Measurements from ENCODE around the gene MRPL23.
"Not testable (repeated sequence)": the region's sequence is repeated elsewhere in the genome, so short reads cannot be mapped to it uniquely, and the experiment has no call there.

The MRPL23 gene

DNA sequence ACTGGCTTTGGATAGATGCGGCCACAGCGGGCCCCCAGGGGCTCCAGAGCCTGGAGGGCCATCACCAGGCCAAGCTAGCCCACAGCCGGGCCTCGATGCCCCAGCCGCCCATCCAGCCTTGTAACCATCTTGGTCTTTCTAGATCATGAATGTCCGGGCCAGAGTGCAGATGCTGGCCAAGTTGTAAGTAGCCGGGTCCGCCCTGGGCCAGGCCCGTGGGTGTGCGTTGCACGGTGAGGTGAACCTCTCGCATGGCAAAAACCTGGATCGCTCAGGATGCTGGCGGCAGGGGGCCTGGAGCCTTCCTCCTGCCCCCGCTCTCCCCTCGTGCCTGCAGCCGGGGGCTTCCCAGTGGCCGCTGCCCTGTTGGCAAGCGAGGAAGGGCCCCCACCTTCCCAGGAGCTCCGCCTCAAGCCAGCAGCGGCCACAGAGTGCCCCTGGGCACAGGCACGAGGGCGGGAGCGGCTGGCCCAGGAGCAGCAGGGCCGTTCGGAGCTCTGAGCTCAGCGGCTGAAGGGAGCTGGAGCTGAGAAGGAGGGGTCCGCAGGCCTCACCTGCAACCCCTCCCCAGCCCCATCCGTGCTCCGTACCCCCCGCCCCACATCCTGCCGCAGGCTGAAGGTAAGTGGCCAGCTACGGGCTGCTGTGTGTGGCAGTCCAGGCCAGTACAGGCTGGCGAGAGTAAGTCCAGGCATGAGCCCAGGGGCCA is 10.9 kb upstream of the MRPL23 start:
- ATAC-seq (no peak), DNase-seq (no peak)
- Mint-ChIP-seq H3K4me3 (no peak overlapping the region), H3K27ac (no peak overlapping the region), H3K27me3 (peaks cover 4% of the 10 kb centered on the region), H3K9me3 (no peaks in the 10 kb centered on the region), H3K4me1 (peaks cover 3% of the 10 kb centered on the region), H3K36me3 (ENCODE audit: low read depth) (no peaks in the 10 kb centered on the region)

DNA sequence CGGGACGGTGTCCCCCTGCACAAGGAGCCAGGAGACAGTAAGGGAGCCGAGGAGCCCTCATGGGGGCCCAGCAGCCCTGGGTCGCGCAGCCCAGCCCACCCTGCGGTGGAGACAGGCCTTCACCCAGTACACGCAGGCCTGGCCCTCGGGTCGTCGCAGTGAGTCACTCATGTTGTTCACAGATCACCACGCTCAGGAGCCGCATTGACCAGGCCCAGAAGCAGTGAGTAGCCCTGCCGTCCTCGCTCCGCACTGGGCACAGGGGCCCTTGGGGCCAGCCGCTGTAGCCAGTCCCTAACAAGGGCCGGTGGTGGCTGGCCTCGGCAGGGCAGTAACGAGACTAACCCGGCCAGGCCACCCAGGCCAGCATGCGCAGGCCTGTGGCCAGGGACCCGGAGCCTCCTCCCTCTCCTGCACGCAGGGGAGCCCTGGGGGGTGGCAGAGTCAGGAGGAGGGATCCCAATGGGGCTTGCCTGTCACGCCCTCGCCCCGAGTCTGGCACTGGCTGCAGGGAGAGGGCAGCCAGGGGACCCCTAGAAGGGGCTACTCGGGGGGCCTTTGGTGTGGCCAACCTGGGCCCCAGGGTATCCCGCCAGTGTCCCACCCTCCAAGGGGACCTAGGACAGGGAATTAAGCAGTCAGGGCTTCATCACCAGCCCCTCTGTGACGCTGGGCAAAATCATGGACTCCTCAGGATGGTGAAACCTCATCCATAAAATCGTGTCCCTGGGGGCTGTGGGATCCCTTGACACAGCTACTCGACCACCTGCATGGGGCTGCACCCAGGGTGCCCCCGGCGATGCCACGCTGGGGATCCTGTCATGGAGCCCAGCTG is 10.1 kb upstream of the MRPL23 start:
- peaks cover 3% of the 10 kb centered on the region for H3K4me1 Mint-ChIP-seq
- no peak overlapping the region for H3K27ac Mint-ChIP-seq
- no peak overlapping the region for H3K4me3 Mint-ChIP-seq
- no peaks in the 10 kb centered on the region for H3K9me3 Mint-ChIP-seq
- ATAC-seq (no peak), DNase-seq (no peak)
- H3K27me3 Mint-ChIP-seq: peaks cover 2% of the 10 kb centered on the region
- no peaks in the 10 kb centered on the region for H3K36me3 Mint-ChIP-seq (ENCODE audit: low read depth)

DNA sequence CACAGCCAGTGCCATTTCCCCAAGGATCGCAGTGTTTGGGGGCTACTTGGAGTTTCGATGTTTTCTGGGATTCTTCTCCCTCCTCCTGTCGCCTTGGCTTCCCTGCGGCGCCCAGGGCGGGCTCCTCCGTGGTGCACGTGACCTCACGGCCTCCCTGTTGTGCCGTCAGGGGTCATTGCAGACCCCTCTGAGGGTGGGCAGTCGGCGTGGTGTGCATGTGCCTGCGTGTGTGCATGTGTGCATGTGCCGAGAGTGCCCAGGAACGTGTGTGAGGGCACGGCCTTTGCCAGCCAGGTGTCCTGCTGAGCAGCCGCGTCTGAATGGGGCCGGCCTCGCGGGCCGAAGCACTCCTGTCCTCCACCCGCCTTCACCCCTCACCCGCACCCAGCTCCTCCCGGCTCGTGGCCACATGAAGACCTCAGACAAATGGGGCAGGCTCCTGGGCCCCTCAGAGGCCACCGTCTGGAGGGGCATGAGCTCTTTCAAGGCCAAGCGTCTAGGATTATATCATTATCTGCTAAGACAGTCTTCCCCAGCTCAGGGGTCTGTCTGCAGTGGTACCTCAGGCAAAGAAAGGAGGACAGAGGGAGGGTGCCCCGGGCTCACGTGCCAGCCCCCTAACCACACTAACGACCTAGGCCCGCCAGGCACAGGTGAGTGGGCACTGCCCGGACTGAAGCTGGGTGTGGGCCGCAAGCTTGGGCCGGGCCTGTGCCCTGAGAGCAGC is 9.4 kb upstream of the MRPL23 start:
- DNase-seq (no peak), ATAC-seq (no peak)
- H3K27me3 Mint-ChIP-seq: peaks cover 2% of the 10 kb centered on the region

DNA sequence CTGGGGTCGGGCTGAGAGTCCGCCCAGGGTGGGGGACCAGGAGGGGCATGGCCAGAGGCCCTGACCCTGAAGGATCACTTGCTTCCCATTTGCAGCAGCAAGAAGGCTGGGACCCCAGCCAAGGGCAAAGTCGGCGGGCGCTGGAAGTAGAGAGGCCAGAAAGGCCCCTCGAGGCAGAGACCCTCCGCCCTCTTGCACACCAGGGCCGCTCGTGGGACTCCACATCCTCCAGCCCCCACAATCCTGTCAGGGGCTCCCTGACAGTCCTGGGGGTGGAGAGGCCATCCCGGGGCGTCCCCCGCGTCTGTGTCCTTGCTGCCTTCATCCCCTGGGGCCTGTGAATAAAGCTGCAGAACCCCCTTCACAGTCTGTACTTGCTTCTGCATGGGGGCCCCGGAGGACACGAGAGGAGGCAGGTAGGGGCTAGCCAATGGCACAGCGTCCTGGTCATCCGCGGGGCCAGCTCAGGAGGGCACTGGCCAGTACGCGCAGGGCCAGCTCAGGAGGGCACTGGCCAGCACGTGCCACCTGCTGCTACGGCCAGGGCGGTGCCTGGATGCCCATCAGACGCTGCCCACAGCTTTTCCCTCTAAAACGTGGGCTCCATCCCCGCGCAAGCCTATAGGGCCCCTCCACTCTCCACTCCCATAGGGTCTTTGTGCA is 8.7 kb upstream of the MRPL23 start:
- Mint-ChIP-seq H3K27me3 (no peaks in the 10 kb centered on the region), H3K4me3 (no peak overlapping the region), H3K9me3 (no peaks in the 10 kb centered on the region), H3K36me3 (ENCODE audit: low read depth) (no peaks in the 10 kb centered on the region), H3K4me1 (peaks cover 3% of the 10 kb centered on the region), H3K27ac (no peak overlapping the region)
- no peak for ATAC-seq
- DNase-seq: no peak

More for the DNA sequence above, 9.4 kb upstream of the MRPL23 start:
- H3K27ac Mint-ChIP-seq: no peak overlapping the region
- no peak overlapping the region for H3K4me3 Mint-ChIP-seq
- H3K9me3 Mint-ChIP-seq: no peaks in the 10 kb centered on the region
- peaks cover 3% of the 10 kb centered on the region for H3K4me1 Mint-ChIP-seq
- H3K36me3 Mint-ChIP-seq (ENCODE audit: low read depth): no peaks in the 10 kb centered on the region

DNA sequence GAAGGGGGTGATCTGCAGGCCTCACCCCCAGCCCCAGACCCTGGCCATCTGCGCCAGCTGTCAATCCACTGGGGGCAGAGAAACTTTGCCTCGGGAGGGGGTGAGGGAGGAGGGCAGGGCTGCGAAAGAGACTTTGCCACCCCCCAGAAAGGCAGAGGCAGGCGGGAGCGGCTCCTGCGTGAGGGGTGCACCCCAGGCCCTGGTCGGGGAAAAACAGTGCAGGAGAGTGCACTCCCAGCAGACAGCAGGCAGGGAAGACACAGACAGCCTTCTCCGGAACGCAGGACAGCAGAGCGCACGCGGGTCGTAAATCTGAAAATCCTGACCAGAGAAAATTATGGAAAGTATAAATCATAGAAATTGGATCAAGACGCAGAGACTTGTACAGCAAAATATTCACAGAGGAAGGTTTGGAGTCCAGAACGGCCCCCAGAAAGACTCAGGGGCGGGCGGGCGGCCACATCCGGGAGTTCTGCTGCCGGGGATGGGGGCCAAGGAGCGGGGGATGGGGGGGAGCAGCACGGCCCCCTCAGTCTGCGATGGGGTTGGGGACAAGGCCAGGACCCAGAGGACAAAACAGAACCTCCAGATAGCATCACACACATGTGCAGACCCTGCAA is 8.0 kb upstream of the MRPL23 start:
- ATAC-seq (no peak), DNase-seq (no peak)
- Mint-ChIP-seq H3K27ac (no peak overlapping the region), H3K9me3 (no peaks in the 10 kb centered on the region), H3K4me1 (peaks cover 3% of the 10 kb centered on the region), H3K36me3 (ENCODE audit: low read depth) (no peaks in the 10 kb centered on the region), H3K4me3 (peak overlapping the region; percentile 17), H3K27me3 (no peaks in the 10 kb centered on the region)

DNA sequence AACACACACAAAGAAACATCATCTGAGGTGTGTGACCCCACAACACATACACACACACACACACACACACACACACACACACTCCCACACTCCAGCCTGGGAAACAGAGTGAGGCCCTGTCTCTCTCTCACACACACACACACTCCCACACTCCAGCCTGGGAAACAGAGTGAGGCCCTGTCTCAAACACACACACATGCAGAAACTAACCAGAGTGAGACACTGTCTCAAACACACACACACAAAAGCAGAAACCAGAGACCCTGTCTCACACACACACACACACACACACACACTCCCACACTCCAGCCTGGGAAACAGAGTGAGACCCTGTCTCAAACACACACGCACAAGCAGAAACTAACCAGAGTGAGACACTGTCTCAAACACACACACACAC is 7.3 kb upstream of the MRPL23 start:
- not testable (repeated sequence) for H3K27me3 Mint-ChIP-seq; H3K9me3 Mint-ChIP-seq; H3K36me3 Mint-ChIP-seq (ENCODE audit: low read depth); ATAC-seq; H3K4me3 Mint-ChIP-seq; H3K4me1 Mint-ChIP-seq; DNase-seq
- peak overlapping the region; percentile 13 for H3K27ac Mint-ChIP-seq

DNA sequence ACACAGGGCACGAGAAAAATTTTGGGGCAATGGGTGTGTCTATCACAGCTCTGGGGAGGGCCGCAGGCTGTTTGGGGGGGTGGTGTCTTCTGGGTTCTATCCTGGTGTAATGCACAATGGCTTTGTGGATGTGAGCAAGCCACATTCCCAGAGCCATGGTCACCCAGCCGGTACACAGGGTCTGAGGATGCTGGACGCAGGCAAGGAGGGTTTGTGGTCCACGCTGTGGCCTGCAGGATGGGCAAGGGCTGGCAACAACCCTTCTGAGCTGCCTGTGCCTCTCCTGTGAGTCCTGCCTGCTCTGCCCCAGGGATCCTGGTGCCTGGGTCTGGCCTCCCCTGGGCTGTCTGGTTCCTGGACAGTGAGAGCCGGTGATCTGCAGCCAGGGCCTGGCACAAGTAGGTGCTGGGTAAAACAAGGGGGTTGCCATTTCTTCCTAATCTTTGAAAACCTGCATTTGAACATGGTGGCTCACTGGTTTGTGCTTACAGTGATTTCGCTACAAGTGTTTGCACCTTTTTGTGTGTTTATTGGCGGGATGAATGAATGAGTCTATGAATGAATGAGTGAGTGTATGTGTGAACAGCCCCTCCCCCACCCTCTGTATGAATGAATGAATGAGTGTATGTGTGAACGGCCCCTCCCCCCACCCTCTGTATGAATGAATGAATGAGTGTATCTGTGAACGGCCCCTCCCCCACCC is 4.4 kb upstream of the MRPL23 start:
- Mint-ChIP-seq H3K27ac (no peak overlapping the region), H3K9me3 (no peaks in the 10 kb centered on the region), H3K27me3 (no peaks in the 10 kb centered on the region), H3K4me1 (peaks cover 3% of the 10 kb centered on the region), H3K36me3 (ENCODE audit: low read depth) (no peaks in the 10 kb centered on the region), H3K4me3 (no peak overlapping the region)
- ATAC-seq (no peak), DNase-seq (no peak)

DNA sequence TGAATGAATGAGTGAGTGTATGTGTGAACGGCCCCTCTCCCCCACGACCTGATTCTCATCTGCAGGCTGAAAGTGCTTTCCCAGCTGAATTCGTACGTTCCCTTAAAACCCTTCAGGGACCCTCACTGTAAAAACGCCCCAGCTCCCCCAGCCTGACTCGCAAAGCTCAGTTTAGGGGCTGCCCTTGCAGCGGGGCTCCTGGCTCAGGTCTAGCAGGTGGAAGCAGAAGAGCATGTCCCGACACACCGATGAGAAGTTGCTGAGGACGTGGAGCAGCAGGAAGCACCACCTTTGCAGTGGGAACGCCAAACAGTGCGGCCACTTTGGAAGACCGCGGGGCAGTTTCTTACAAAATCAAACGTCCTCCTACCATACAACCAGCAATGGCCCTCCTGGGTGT is 3.6 kb upstream of the MRPL23 start:
- DNase-seq (no peak), ATAC-seq (no peak)
- no peak overlapping the region for H3K4me3 Mint-ChIP-seq
- H3K36me3 Mint-ChIP-seq (ENCODE audit: low read depth): no peaks in the 10 kb centered on the region
- H3K4me1 Mint-ChIP-seq: peaks cover 3% of the 10 kb centered on the region
- no peaks in the 10 kb centered on the region for H3K27me3 Mint-ChIP-seq
- no peaks in the 10 kb centered on the region for H3K9me3 Mint-ChIP-seq
- no peak overlapping the region for H3K27ac Mint-ChIP-seq

DNA sequence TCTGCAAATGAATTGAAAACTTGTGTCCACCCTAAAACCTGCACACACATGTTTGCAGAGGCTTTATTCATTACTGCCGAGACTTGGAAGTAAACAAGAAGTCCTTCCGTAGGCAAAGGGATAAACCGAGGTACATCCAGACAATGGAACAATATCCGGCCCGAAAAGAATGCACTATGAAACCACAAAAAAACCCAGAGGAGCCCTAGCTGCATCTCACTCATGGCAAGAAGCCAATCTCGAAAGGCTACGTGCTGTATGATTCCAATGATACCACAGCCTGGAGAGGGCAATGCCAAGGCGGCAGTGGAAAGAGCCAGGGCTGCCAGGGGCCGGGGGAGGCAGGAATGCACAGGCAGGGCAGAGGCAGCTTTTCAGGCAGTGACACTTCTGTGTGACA is 3.2 kb upstream of the MRPL23 start:
- peaks cover 3% of the 10 kb centered on the region for H3K4me1 Mint-ChIP-seq
- no peak overlapping the region for H3K27ac Mint-ChIP-seq
- no peak overlapping the region for H3K4me3 Mint-ChIP-seq
- H3K36me3 Mint-ChIP-seq (ENCODE audit: low read depth): no peaks in the 10 kb centered on the region
- ATAC-seq (no peak), DNase-seq (no peak)
- no peaks in the 10 kb centered on the region for H3K27me3 Mint-ChIP-seq
- H3K9me3 Mint-ChIP-seq: no peaks in the 10 kb centered on the region

DNA sequence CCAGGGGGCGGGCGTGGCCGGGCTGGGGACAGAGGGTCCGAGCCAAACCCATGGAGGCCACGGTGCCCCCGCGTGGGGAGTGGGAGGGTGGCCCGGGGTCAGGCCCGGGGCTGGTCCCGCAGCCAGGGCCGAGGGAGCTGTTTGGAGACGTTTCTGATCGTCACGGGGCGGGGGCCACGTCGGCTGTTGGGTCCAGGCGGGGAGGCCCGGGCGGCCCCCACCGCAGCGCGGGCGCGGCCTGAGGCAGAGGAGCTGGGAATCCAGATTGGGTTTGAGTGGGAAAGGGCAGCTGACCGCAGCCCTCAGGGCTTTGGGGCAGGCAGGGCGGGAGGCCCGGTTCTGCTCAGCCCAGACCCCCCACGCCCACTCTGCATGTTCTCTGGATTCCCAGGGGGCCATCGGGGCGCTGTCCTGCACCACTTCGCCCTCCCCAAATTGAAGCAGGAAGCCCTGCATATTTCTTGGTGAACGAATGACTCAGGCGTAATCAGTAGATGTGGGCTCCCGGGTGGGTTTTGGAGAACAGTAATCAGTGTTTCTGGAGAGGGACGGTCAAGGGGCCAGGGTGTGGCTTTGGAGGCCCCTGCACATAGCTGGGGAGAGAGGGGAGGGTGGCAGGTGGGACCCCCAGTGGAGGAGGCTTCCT is 583 bp downstream of the MRPL23 start:
- H3K36me3 Mint-ChIP-seq (ENCODE audit: low read depth): no peaks in the 10 kb centered on the region
- no peak overlapping the region for H3K27ac Mint-ChIP-seq
- H3K4me1 Mint-ChIP-seq: no peaks in the 10 kb centered on the region
- DNase-seq (no peak), ATAC-seq (peak; percentile 35)
- no peaks in the 10 kb centered on the region for H3K9me3 Mint-ChIP-seq
- H3K4me3 Mint-ChIP-seq: no peak overlapping the region
- H3K27me3 Mint-ChIP-seq: no peaks in the 10 kb centered on the region

DNA sequence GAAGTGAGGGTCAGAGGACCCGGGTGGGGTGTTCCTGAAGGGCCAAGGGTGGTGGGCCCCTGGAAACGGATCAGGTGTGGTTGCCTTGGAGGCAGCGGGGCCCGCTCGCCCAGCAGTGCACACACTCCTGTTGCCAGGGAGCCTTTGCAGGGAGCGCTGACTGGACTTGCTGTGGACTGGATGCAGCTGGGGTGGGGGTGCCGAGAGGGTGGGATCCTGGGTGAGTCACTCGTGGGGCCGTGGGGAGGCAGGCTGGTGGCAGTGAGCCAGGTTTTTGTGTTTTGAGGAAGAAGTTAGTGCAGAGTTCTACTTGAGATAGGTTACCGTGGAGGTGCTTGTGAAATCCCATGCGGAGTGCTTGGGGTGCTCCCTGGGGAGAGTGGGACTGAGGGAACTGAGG is 1.3 kb downstream of the MRPL23 start:
- Mint-ChIP-seq H3K27me3 (no peaks in the 10 kb centered on the region), H3K4me1 (no peaks in the 10 kb centered on the region), H3K36me3 (ENCODE audit: low read depth) (no peaks in the 10 kb centered on the region), H3K9me3 (no peaks in the 10 kb centered on the region), H3K4me3 (no peak overlapping the region), H3K27ac (no peak overlapping the region)
- ATAC-seq: no peak
- no peak for DNase-seq

DNA sequence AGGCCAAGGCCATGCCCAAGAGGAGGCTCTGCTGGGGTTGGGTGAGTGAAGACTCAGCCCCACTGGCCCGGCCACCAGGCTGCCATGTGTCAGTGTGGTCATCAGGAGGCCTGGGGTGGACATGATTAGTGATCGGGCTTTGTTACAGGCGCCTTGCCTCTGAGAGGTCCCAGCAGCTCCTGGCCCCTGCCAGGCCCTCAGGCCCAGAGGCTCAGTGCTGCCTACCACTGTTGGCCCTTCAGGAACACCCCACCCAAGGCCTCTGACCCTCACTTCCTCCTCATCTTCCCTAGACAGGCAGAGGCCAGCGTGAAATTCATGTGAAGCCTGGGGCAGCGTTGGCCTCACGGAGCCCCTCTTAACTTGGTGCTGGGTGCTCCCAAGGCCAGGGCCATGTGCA is 2.2 kb downstream of the MRPL23 start:
- H3K4me3 Mint-ChIP-seq: no peak overlapping the region
- H3K36me3 Mint-ChIP-seq (ENCODE audit: low read depth): no peaks in the 10 kb centered on the region
- no peaks in the 10 kb centered on the region for H3K27me3 Mint-ChIP-seq
- H3K9me3 Mint-ChIP-seq: no peaks in the 10 kb centered on the region
- H3K4me1 Mint-ChIP-seq: no peaks in the 10 kb centered on the region
- ATAC-seq (no peak), DNase-seq (no peak)
- no peak overlapping the region for H3K27ac Mint-ChIP-seq

DNA sequence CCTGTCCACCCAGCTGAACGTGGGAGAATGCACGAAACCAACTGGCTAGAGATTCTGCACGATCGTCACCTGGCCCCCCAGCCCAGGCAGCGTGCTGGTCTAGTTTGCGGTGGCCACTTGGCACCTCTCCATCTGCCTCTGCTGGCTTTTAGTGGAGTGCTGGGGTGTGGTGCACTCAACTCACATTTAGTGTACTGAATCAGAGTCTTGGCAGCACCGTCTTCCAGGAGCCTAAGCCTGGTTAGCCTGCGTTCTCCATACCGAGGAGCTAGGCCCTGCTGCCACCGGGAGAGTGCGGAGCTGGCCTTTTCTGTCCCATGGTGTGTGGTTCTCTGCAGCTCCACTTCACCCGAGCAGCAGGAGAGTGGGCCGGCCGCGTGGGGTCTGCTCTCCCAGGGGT is 2.8 kb downstream of the MRPL23 start:
- Mint-ChIP-seq H3K27ac (no peak overlapping the region), H3K4me1 (no peaks in the 10 kb centered on the region), H3K9me3 (no peaks in the 10 kb centered on the region), H3K27me3 (no peaks in the 10 kb centered on the region), H3K36me3 (ENCODE audit: low read depth) (no peaks in the 10 kb centered on the region), H3K4me3 (no peak overlapping the region)
- DNase-seq (no peak), ATAC-seq (no peak)
